Activated CD8-positive, alpha-beta T cell treated with anti-CD3 and anti-CD28 coated beads for 36 hours (primary cell): ENCODE measurements around the gene PNMT. TPM values are rescaled to one million over a fixed set of nuclear protein-coding genes. Genes with fewer than 3 reads are reported as not detected.

Experiments
- ATAC-seq: fragments of 200-7000 bp; cut with Tn5 transposase; one replicate; pipeline ENCODE4 v1.10.0; 2021; ENCODE audit warnings: mild to moderate bottlenecking, moderate library complexity
- CTCF ChIA-PET: fragments of 350-600 bp; sonication (Branson Sonifier 250); formaldehyde crosslinking; loops from one replicate; lab custom pipeline; 2021; ENCODE audit warnings: antibody characterized with exemption; lab: Charles Lee
- POLR2A ChIA-PET: fragments of 350-600 bp; sonication (Branson Sonifier 250); formaldehyde crosslinking; loops from one replicate; lab custom pipeline; 2021; ENCODE audit warnings: antibody characterized with exemption; lab: Charles Lee
- DNase-seq: peaks from one replicate; pipeline ENCODE4 v3.0.0-alpha.2; 2020
- H3K27ac Mint-ChIP-seq: one replicate; pipeline ENCODE4 v1.8.0; 2021; ENCODE audit warnings: mild to moderate bottlenecking, mixed read lengths
- H3K27me3 Mint-ChIP-seq: one replicate; pipeline ENCODE4 v1.8.0; 2021; ENCODE audit warnings: mixed read lengths
- H3K36me3 Mint-ChIP-seq: one replicate; pipeline ENCODE4 v1.8.0; 2021; ENCODE audit warnings: low read depth, mixed read lengths
- H3K4me1 Mint-ChIP-seq: one replicate; pipeline ENCODE4 v1.8.0; 2021; ENCODE audit warnings: low read depth, mixed read lengths
- H3K4me3 Mint-ChIP-seq: one replicate; pipeline ENCODE4 v1.8.0; 2021; ENCODE audit warnings: mild to moderate bottlenecking, moderate library complexity, mixed read lengths
- H3K9me3 Mint-ChIP-seq: one replicate; pipeline ENCODE4 v1.8.0; 2021; ENCODE audit warnings: mixed read lengths
- intact Hi-C: fragments of 100-400 bp; cut with micrococcal nuclease; formaldehyde crosslinking; loops from one replicate; pipeline ENCODE4 v1.10.0; 2022
- total RNA-seq, 2 experiments: library from RNA; stranded (reverse); gene quantifications; one replicate each; pipeline ENCODE4 v1.2.3, GENCODE V29; 2021
- TF ChIP-seq, protein P1 (sequence below): fragments of 200-600 bp; IDR thresholded peaks from one replicate; pipeline ENCODE4 v1.8.0; 2022; ENCODE audit warnings: antibody characterized with exemption, mild to moderate bottlenecking

PNMT gene
- total RNA-seq, 2 experiments from 2014 or later = 0.40 TPM; not detected in 1

DNA sequence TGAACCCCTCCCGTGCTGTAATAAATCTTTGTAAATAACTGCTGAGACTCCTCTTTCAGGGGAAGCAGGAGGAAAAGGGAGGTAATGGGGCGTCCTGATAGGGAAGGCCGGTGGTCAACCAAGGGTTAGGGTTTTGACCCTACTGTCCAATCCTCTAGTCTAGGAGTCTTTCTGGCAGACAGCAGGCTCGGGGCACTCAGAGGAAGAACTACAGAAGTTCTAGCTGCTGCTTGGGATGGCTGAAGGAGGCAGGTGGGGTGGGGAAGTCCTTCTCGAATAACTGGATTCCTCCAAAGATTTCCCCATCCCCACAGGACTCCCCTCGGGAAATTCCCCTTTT, 31.7 kb upstream of the PNMT start:
- Mint-ChIP-seq H3K27ac (peak overlapping the region; percentile 87), H3K4me3 (peak overlapping the region; percentile 90), H3K9me3 (no peaks in the 10 kb centered on the region), H3K4me1 (peaks cover 40% of the 10 kb centered on the region), H3K27me3 (no peaks in the 10 kb centered on the region), H3K36me3 (peaks cover 5% of the 10 kb centered on the region)
- intact Hi-C loops = loop anchor here (10.0 kb wide), 1 partner anchor 228 kb away; the partner anchor contains the start of genes IKZF3 and ZPBP2
- peak; percentile 5 for ATAC-seq
- TF ChIP-seq, protein P1, sequence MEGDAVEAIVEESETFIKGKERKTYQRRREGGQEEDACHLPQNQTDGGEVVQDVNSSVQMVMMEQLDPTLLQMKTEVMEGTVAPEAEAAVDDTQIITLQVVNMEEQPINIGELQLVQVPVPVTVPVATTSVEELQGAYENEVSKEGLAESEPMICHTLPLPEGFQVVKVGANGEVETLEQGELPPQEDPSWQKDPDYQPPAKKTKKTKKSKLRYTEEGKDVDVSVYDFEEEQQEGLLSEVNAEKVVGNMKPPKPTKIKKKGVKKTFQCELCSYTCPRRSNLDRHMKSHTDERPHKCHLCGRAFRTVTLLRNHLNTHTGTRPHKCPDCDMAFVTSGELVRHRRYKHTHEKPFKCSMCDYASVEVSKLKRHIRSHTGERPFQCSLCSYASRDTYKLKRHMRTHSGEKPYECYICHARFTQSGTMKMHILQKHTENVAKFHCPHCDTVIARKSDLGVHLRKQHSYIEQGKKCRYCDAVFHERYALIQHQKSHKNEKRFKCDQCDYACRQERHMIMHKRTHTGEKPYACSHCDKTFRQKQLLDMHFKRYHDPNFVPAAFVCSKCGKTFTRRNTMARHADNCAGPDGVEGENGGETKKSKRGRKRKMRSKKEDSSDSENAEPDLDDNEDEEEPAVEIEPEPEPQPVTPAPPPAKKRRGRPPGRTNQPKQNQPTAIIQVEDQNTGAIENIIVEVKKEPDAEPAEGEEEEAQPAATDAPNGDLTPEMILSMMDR = no peak
- ChIA-PET POLR2A (interaction anchor here (0.6 kb wide), 1 partner anchor 94 kb away, joined by 4 read pairs; the partner anchor contains the start of gene MIEN1), CTCF (interaction anchor here (6.2 to 9.3 kb wide), 2 partner anchors 15 to 16 kb away, joined by 58 to 224 read pairs; no protein-coding TSS in a partner anchor)
- peak; percentile 27 for DNase-seq

DNA sequence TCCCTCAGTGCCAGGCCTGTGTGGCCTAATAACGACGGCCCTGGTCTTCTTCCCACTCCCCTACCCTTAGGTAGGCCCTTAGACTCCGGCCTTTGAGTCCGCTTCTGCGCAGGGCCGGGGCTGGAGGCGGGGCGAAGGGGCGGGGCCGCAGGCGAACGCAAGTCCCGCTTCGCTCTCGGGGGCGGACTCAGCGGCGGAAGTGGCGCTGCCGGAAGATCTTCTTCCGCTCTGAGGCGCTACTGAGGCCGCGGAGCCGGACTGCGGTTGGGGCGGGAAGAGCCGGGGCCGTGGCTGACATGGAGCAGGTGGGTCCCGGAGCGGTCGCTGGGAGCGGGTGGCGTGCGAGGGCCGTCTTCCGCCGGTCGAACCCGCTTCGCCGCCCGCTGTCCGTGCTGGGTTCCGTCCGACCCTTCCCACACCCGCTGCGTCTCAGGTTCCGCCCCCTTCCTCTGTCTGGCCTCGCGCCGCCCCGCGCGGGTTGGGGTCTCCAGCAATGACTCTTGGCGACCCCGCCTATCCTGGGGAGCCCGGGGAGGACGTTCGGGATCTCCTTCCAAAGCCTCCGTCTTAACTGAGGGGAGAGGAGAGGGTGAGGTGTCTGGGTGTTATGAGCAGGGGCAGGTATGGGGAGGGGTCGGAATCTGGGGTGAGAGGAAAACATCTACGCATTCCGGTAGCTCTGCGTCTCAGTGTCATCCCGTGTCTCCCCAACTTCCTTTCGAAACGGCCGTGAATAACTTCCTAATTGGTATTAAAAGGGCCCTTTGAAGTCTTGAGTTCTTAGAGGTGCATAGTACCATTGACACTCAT, 31.1 kb upstream of the PNMT start, which contains the start of gene STARD3:
Gene STARD3 (plus strand): TSS at position 218 of the 810 bp plus-strand sequence. CDS start 16,388 bp downstream, outside the sequence.
- TF ChIP-seq, protein P1 = no peak
- peak within 1 kb of the TSS; percentile 87 for H3K27ac Mint-ChIP-seq
- CTCF ChIA-PET = interaction anchor here (0.7 to 9.3 kb wide), 7 partner anchors 9 to 93 kb away, joined by 3 to 224 read pairs (median 4); partner anchors contain the start of gene MIEN1
- ATAC-seq (peak; percentile 93), DNase-seq (peak; percentile 95)
- intact Hi-C loops = loop anchor here (10.0 kb wide), 1 partner anchor 228 kb away; the partner anchor contains the start of genes IKZF3 and ZPBP2
- peak within 1 kb of the TSS; percentile 90 for H3K4me3 Mint-ChIP-seq
- H3K36me3 Mint-ChIP-seq = peaks cover 5% of the 10 kb centered on the region
- H3K4me1 Mint-ChIP-seq = peaks cover 46% of the 10 kb centered on the region
- no peaks in the 10 kb centered on the region for H3K9me3 Mint-ChIP-seq
- POLR2A ChIA-PET = interaction anchor here (0.6 to 1.6 kb wide), 11 partner anchors 11 to 93 kb away, joined by 3 to 5 read pairs (median 4); partner anchors contain the start of gene MIEN1
- no peaks in the 10 kb centered on the region for H3K27me3 Mint-ChIP-seq

DNA sequence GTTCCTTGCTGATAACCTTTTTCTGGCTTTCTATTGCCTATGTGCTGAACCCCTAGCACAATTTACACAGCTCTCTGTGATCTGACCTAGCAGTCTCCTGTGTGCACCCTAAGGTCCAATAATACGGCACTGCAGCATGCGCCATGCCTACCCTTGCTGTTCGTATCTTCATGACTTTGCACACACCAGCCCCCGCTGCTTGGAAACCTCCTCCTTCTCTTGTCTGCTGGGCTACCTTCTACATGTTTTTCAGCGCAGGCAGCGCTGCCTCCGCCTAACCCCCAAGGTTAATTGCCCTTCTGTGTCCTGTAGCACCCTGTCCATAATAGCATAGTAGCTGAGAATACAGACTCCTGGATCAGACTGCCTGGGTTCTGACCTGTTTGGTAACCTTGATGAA, 29.9 kb upstream of the PNMT start:
- ChIA-PET POLR2A (interaction anchor here (1.0 to 1.6 kb wide), 8 partner anchors 13 to 288 kb away, joined by 3 to 5 read pairs (median 4); no protein-coding TSS in a partner anchor), CTCF (interaction anchor here (0.7 to 9.3 kb wide), 7 partner anchors 10 to 92 kb away, joined by 3 to 224 read pairs (median 7); partner anchors contain the start of genes MIEN1 and PNMT)
- Mint-ChIP-seq H3K27ac (peak overlapping the region; percentile 87), H3K4me1 (peaks cover 56% of the 10 kb centered on the region), H3K27me3 (no peaks in the 10 kb centered on the region), H3K9me3 (no peaks in the 10 kb centered on the region), H3K4me3 (peak overlapping the region; percentile 90), H3K36me3 (peaks cover 5% of the 10 kb centered on the region)
- no peak for ATAC-seq
- TF ChIP-seq, protein P1 = no peak
- intact Hi-C loops = loop anchor here (10.0 kb wide), 1 partner anchor 226 kb away; the partner anchor contains the start of genes IKZF3 and ZPBP2
- no peak for DNase-seq

DNA sequence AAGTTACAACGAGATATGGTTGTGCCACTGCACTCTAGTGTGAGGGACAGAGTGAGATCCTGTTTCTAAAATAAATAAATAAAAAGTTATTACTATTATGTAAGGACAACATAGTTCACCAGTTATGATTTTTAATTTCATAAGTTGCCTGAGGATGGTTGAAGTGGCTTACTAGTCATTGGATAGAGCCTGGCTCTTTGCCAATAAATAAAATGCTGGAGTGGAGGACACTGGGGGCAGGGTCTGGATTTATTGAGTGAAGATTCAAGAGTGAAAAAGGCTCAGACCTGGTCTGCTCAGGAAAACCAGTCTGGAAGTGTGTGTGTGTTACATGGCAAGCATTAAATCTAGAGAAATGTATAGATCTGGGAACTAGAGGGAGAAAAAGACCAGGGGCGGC, 29.2 kb upstream of the PNMT start:
- POLR2A ChIA-PET = interaction anchor here (0.7 to 1.6 kb wide), 3 partner anchors 17 to 287 kb away, joined by 3 to 5 read pairs (median 3); no protein-coding TSS in a partner anchor
- intact Hi-C loops = loop anchor here (10.0 kb wide), 1 partner anchor 226 kb away; the partner anchor contains the start of genes IKZF3 and ZPBP2
- ATAC-seq (no peak), DNase-seq (no peak)
- Mint-ChIP-seq H3K27ac (no peak overlapping the region), H3K4me3 (no peak overlapping the region), H3K36me3 (peaks cover 5% of the 10 kb centered on the region), H3K27me3 (no peaks in the 10 kb centered on the region), H3K4me1 (peaks cover 62% of the 10 kb centered on the region), H3K9me3 (no peaks in the 10 kb centered on the region)
- CTCF ChIA-PET = interaction anchor here (1.3 to 11.1 kb wide), 5 partner anchors 14 to 115 kb away, joined by 3 to 111 read pairs (median 11); partner anchors contain the start of genes MIEN1, PNMT and PPP1R1B
- TF ChIP-seq, protein P1 = no peak
